H1 (cell line): ENCODE measurements around the gene CD163. TPM values are rescaled to one million over a fixed set of nuclear protein-coding genes. Genes with fewer than 3 reads are reported as not detected.

Source experiments
- CTCF ChIA-PET: fragments of 300-600 bp; sonication (Branson Sonifier 250); formaldehyde crosslinking; loops from one replicate; lab custom pipeline; 2021; ENCODE audit not compliant: partially characterized antibody; lab: Charles Lee
- POLR2A ChIA-PET: fragments of 300-600 bp; sonication (Branson Sonifier 250); formaldehyde crosslinking; loops from one replicate; lab custom pipeline; 2021; ENCODE audit warnings: inconsistent platforms; ENCODE audit not compliant: partially characterized antibody; lab: Charles Lee
- DNase-seq, 2 experiments: peaks; one replicate each; pipeline versions ENCODE4 v3.0.0 to v3.0.0-alpha.2; 2010 to 2022; ENCODE audit warnings: low spot score in 2 of 2, low read depth in 1 of 2, mixed read lengths in 1 of 2
- FAIRE-seq: peaks from 2 replicates; lab custom pipeline; 2011; peaks lifted over from hg19 to GRCh38; lab: Jason Lieb, UNC
- H2AFZ ChIP-seq: 2 replicates; pipeline ENCODE4 v1.8.1; 2012; ENCODE audit warnings: low read length, inconsistent platforms
- H2AK5ac ChIP-seq: 2 replicates; pipeline ENCODE4 v1.6.1; 2013; ENCODE audit warnings: low read depth, low read length
- H2BK120ac ChIP-seq: replicated peaks from 2 replicates; pipeline ENCODE3; 2013; ENCODE audit warnings: low read depth, low read length, inconsistent platforms
- H2BK12ac ChIP-seq: 2 replicates; pipeline ENCODE4 v1.6.1; 2013; ENCODE audit warnings: low read depth, low read length
- H2BK15ac ChIP-seq: 2 replicates; pipeline ENCODE4 v1.6.1; 2013; ENCODE audit warnings: low read length
- H2BK20ac ChIP-seq: 2 replicates; pipeline ENCODE4 v1.6.1; 2013; ENCODE audit warnings: low read length
- H2BK5ac ChIP-seq: 2 replicates; pipeline ENCODE4 v1.6.1; 2013; ENCODE audit warnings: low read depth, low read length
- H3K14ac ChIP-seq: 2 replicates; pipeline ENCODE4 v1.6.1; 2013; ENCODE audit warnings: inconsistent platforms; ENCODE audit not compliant: insufficient read length
- H3K18ac ChIP-seq: 2 replicates; pipeline ENCODE4 v1.6.1; 2013; ENCODE audit warnings: low read length; ENCODE audit errors: extremely low read depth
- H3K23ac ChIP-seq: 2 replicates; pipeline ENCODE4 v1.6.1; 2013; ENCODE audit warnings: inconsistent platforms; ENCODE audit not compliant: insufficient read length
- H3K23me2 ChIP-seq: 2 replicates; pipeline ENCODE4 v1.6.1; 2013; ENCODE audit warnings: low read depth, low read length
- H3K27ac ChIP-seq: 2 replicates; pipeline ENCODE4 v1.6.1; 2011; ENCODE audit warnings: low read depth, low read length, inconsistent platforms
- H3K27me3 ChIP-seq, 4 experiments: replicated peaks in 1 of 4; 1 replicate in 1 of 4; 2 replicates in 3 of 4; pipeline versions ENCODE4 v1.6.1 to v1.8.1; 2011 to 2013; ENCODE audit warnings: low read length in 3 of 4, mild to moderate bottlenecking in 3 of 4, inconsistent platforms in 2 of 4, mixed read lengths in 2 of 4, moderate library complexity in 1 of 4; ENCODE audit not compliant: control insufficient read depth in 3 of 4, insufficient read depth in 3 of 4; ENCODE audit errors: extremely low read depth in 1 of 4
- H3K36me3 ChIP-seq, 4 experiments: 2 replicates each; pipeline versions ENCODE4 v1.6.1 to v1.8.1; 2011 to 2013; ENCODE audit warnings: mild to moderate bottlenecking in 4 of 4, low read length in 3 of 4, moderate library complexity in 2 of 4, control low read depth in 1 of 4, inconsistent platforms in 1 of 4; ENCODE audit not compliant: insufficient read depth in 4 of 4, control insufficient read depth in 2 of 4
- H3K4ac ChIP-seq: replicated peaks from 2 replicates; pipeline ENCODE3; 2013; ENCODE audit warnings: low read length, low read depth, mixed read lengths, inconsistent platforms; ENCODE audit not compliant: insufficient read length
- H3K4me1 ChIP-seq, 4 experiments: replicated peaks in 1 of 4; 1 replicate in 1 of 4; 2 replicates in 3 of 4; pipeline versions ENCODE4 v1.6.1 to v1.8.1; 2011 to 2013; ENCODE audit warnings: low read length in 3 of 4, inconsistent platforms in 2 of 4, mixed read lengths in 1 of 4; ENCODE audit not compliant: insufficient read depth in 4 of 4, control insufficient read depth in 3 of 4
- H3K4me2 ChIP-seq, 2 experiments: 2 replicates each; pipeline versions ENCODE4 v1.6.1 to v1.8.1; 2011 to 2013; ENCODE audit warnings: low read depth in 2 of 2, low read length in 2 of 2, control low read depth in 1 of 2, inconsistent platforms in 1 of 2, mild to moderate bottlenecking in 1 of 2; ENCODE audit not compliant: insufficient read depth in 1 of 2
- H3K4me3 ChIP-seq, 4 experiments: fragments of 200-600, 300-600 bp in 1 of 4; sonication (generic), shearing (Covaris generic), sonication (Bioruptor Twin) in 1 of 4; 2 replicates each; pipeline versions ENCODE4 v1.5.1 to v1.8.1; 2011 to 2016; ENCODE audit warnings: low read length in 4 of 4, low read depth in 3 of 4, control low read depth in 2 of 4, inconsistent platforms in 2 of 4, mild to moderate bottlenecking in 2 of 4, mixed read lengths in 1 of 4, moderate library complexity in 1 of 4; ENCODE audit not compliant: insufficient read depth in 2 of 4; ENCODE audit errors: extremely low read depth in 1 of 4
- H3K56ac ChIP-seq: replicated peaks from 2 replicates; pipeline ENCODE3; 2013; ENCODE audit warnings: low read depth, mild to moderate bottlenecking, mixed read lengths, low read length, inconsistent platforms; ENCODE audit not compliant: insufficient read length
- H3K79me1 ChIP-seq: 2 replicates; pipeline ENCODE4 v1.6.1; 2013; ENCODE audit warnings: low read depth, low read length, control low read depth
- H3K79me2 ChIP-seq, 2 experiments: 2 replicates each; pipeline versions ENCODE4 v1.6.1 to v1.8.1; 2012 to 2013; ENCODE audit warnings: low read length in 2 of 2, mild to moderate bottlenecking in 2 of 2, inconsistent platforms in 1 of 2; ENCODE audit not compliant: insufficient read depth in 2 of 2, control insufficient read depth in 1 of 2
- H3K9ac ChIP-seq, 4 experiments: replicated peaks in 1 of 4; 1 replicate in 1 of 4; 2 replicates in 3 of 4; pipeline versions ENCODE4 v1.6.1 to v1.8.1; 2011 to 2013; ENCODE audit warnings: low read depth in 3 of 4, low read length in 3 of 4, control low read depth in 2 of 4, mild to moderate bottlenecking in 2 of 4, moderate library complexity in 2 of 4, inconsistent platforms in 1 of 4; ENCODE audit errors: extremely low read depth in 1 of 4
- H3K9me3 ChIP-seq, 2 experiments: 2 replicates each; pipeline versions ENCODE4 v1.6.1 to v1.8.1; 2012 to 2013; ENCODE audit warnings: mild to moderate bottlenecking in 2 of 2, moderate library complexity in 2 of 2, control low read depth in 1 of 2, inconsistent platforms in 1 of 2, low read depth in 1 of 2, low read length in 1 of 2, mixed read lengths in 1 of 2; ENCODE audit not compliant: insufficient read depth in 2 of 2
- H4K20me1 ChIP-seq, 2 experiments: replicated peaks in 1 of 2; 2 replicates each; pipeline versions ENCODE3 to v1.8.1; 2011 to 2013; ENCODE audit warnings: inconsistent platforms in 2 of 2, low read length in 2 of 2, mild to moderate bottlenecking in 1 of 2; ENCODE audit not compliant: insufficient read depth in 2 of 2, control insufficient read depth in 1 of 2
- H4K5ac ChIP-seq: 2 replicates; pipeline ENCODE4 v1.6.1; 2013; ENCODE audit warnings: low read length, low read depth, mixed read lengths, inconsistent platforms; ENCODE audit not compliant: insufficient read length
- H4K8ac ChIP-seq: 2 replicates; pipeline ENCODE4 v1.8.0; 2013; ENCODE audit warnings: mild to moderate bottlenecking, moderate library complexity, low read length, inconsistent platforms; ENCODE audit not compliant: insufficient read depth; ENCODE audit errors: extremely low read depth
- H4K91ac ChIP-seq: replicated peaks from 2 replicates; pipeline ENCODE3; 2013; ENCODE audit warnings: low read length, mixed read lengths, inconsistent platforms; ENCODE audit not compliant: insufficient read length
- CBX5 ChIP-seq: fragments of 300-800, 300-1000 bp; sonication (generic); IDR thresholded peaks from 2 replicates; pipeline ENCODE4 v1.7.1; 2016; ENCODE audit warnings: antibody characterized with exemption, low read length, low read depth
- CBX8 ChIP-seq: fragments of 300-800, 300-1000 bp; sonication (generic); IDR thresholded peaks from 2 replicates; pipeline ENCODE4 v1.7.1; 2016; ENCODE audit warnings: low read depth, low read length, borderline replicate concordance
- CHD1 ChIP-seq: IDR thresholded peaks from 2 replicates; pipeline ENCODE4 v1.6.1; 2012; ENCODE audit warnings: low read depth, low read length, improper control_type of control experiment
- CTCF ChIP-seq, 3 experiments: IDR thresholded peaks; 1 replicate in 2 of 3; 2 replicates in 1 of 3; pipeline versions ENCODE4 v1.5.1 to v1.6.1; 2011; ENCODE audit warnings: low read length in 3 of 3, mild to moderate bottlenecking in 3 of 3, inconsistent platforms in 2 of 3, low read depth in 1 of 3, moderate library complexity in 1 of 3; ENCODE audit not compliant: insufficient read depth in 1 of 3; ENCODE audit errors: control extremely low read depth in 1 of 3
- MAFK ChIP-seq: IDR thresholded peaks from 2 replicates; pipeline ENCODE4 v1.6.1; 2012; ENCODE audit warnings: low read depth, mild to moderate bottlenecking, improper control_type of control experiment, low read length
- POLR2AphosphoS5 ChIP-seq: IDR thresholded peaks from 2 replicates; pipeline ENCODE4 v1.6.1; 2011; ENCODE audit warnings: low read depth, low read length
- RNF2 ChIP-seq: fragments of 200-900, 300-1000 bp; sonication (generic); IDR thresholded peaks from 2 replicates; pipeline ENCODE4 v1.7.1; 2016; ENCODE audit warnings: borderline replicate concordance, low read depth, mild to moderate bottlenecking, antibody characterized with exemption, low read length; ENCODE audit not compliant: poor library complexity, severe bottlenecking; ENCODE audit errors: missing control alignments
- SP1 ChIP-seq: IDR thresholded peaks from 2 replicates; pipeline ENCODE4 v1.6.1; 2011; ENCODE audit warnings: low read depth, low read length
- SP2 ChIP-seq: IDR thresholded peaks from 2 replicates; pipeline ENCODE4 v1.6.1; 2012; ENCODE audit warnings: mild to moderate bottlenecking, low read length, inconsistent platforms
- WGBS, 2 experiments: shearing (Covaris generic) in 1 of 2; methylation state at CpG; one replicate each; pipeline versions ENCODE4 v1.1.6 to v1.1.7; 2013 to 2015; ENCODE audit warnings: low lambda C conversion rate in 2 of 2, mixed read lengths in 2 of 2, inconsistent platforms in 1 of 2, low coverage in 1 of 2, missing lambda C conversion rate in 1 of 2; ENCODE audit not compliant: insufficient replicate concordance in 2 of 2, insufficient coverage in 1 of 2, insufficient read length in 1 of 2; ENCODE audit errors: extremely low coverage in 1 of 2, missing lambda C conversion rate in 1 of 2; 5-methylcytosine and 5-hydroxymethylcytosine counted together
- polyA plus RNA-seq, 7 experiments: library from polyadenylated mRNA; depleted of rRNA in 3 of 7; stranded (reverse) in 5 of 7; unstranded in 2 of 7; fragments of >200 nt in 5 of 7; fragments of 200-250 nt in 2 of 7; gene quantifications; 1 replicate in 5 of 7; 2 replicates in 1 of 7; 4 replicates in 1 of 7; pipeline versions ENCODE4 v1.2.1 to v1.2.3, GENCODE V29; 2011 to 2013; ENCODE audit warnings: missing spikeins in 2 of 7, mixed read lengths in 2 of 7
- total RNA-seq: library from RNA; stranded (reverse); fragmentation: NEBNext Ultra II Directional; extraction: Animal tissue kit (Norgen Biotek cat#: 25700); gene quantifications from 2 replicates; pipeline ENCODE4 v1.2.1, GENCODE V29; 2021

Gene CD163
- total and polyA plus RNA-seq, 2 of the 8 experiments (the other 6 are each of a cell fraction or from before 2014, with no cell fraction given) = 0.02 TPM; not detected in 1

- Histone ChIP-seq H2AFZ (peak overlapping the region; percentile 27; the same call in 1 of the 2 replicates), H4K91ac (no peak overlapping the region)
- FAIRE-seq = peak; percentile 39
These were observed 5.9 kb downstream of the CD163 start for GRCh38 chr12:7497661-7498060.

More at GRCh38 chr12:7497661-7498060, 5.9 kb downstream of the CD163 start:
- no peak overlapping the region for H2AK5ac ChIP-seq
- no peak for TF ChIP-seq SP1
- TF ChIP-seq CBX5 = no peak
- TF ChIP-seq RNF2 = no peak
- no peak for TF ChIP-seq MAFK
- TF ChIP-seq POLR2AphosphoS5 = no peak
- TF ChIP-seq SP2 = no peak
- no peak for TF ChIP-seq CBX8
- TF ChIP-seq CTCF (IDR thresholded peaks at IDR 0.05; ENCODE audit: control extremely low read depth in 1 of 3, insufficient read depth in 1 of 3, low read depth in 1 of 3, low read length in 3 of 3) = no peak
- TF ChIP-seq CHD1 = no peak
- H3K79me2 ChIP-seq = no peaks in the 10 kb centered on the region
- no peak overlapping the region for H2BK15ac ChIP-seq
- peaks cover 0 to 5% (median 0%) of the 10 kb centered on the region in 4 experiments; a peak in 1 of 7 replicates for H3K4me1 ChIP-seq
- H4K8ac ChIP-seq = no peak overlapping the region
- H3K4me3 ChIP-seq = no peak overlapping the region
- no peak overlapping the region for H3K18ac ChIP-seq
- no peak overlapping the region for H2BK5ac ChIP-seq
- H3K9ac ChIP-seq = no peak overlapping the region
- H2BK12ac ChIP-seq = no peak overlapping the region
- no peak overlapping the region for H3K27ac ChIP-seq
- H3K23ac ChIP-seq = no peak overlapping the region
- POLR2A ChIA-PET = no interaction called here
- H3K36me3 ChIP-seq = no peaks in the 10 kb centered on the region
- no peak overlapping the region for H4K5ac ChIP-seq
- 73% methylated on average over 3 of the region's 3 CpGs; no CpG with 5 or more reads in 1 of the 2 experiments for WGBS, 2 experiments
- H3K4me2 ChIP-seq = no peak overlapping the region
- H3K79me1 ChIP-seq = no peaks in the 10 kb centered on the region
- no peak overlapping the region for H3K4ac ChIP-seq
- no peak overlapping the region for H3K56ac ChIP-seq
- no peaks in the 10 kb centered on the region for H3K9me3 ChIP-seq
- no peaks in the 10 kb centered on the region for H3K27me3 ChIP-seq
- H2BK20ac ChIP-seq = no peak overlapping the region
- H3K23me2 ChIP-seq = no peaks in the 10 kb centered on the region
- no peak overlapping the region for H3K14ac ChIP-seq
- no peak for DNase-seq
- CTCF ChIA-PET = no interaction called here
- no peaks in the 10 kb centered on the region for H4K20me1 ChIP-seq
- no peak overlapping the region for H2BK120ac ChIP-seq
